CD4-positive, alpha-beta T cell treated with Interleukin-4 for 1 hour (primary cell): ENCODE data around the gene WDR5.
"Not testable (repeated sequence)": the region's sequence is repeated elsewhere in the genome, so short reads cannot be mapped to it uniquely, and the experiment has no call there.

Experiments used
- DNase-seq, 2 donors: peaks; one replicate each; pipeline ENCODE4 v3.0.0-alpha.2; 2020 to 2022

WDR5 gene

GRCh38 chr9:134135343-134136117 lies at the start of gene WDR5:
Gene WDR5, plus strand, starts transcription at chr9:134136082. Its CDS starts 3,796 bp downstream, at chr9:134139878.
- peak; percentile 90 to 93 for DNase-seq

- DNase-seq = no peak
Observed at GRCh38 chr9:134088063-134088725, 47.7 kb upstream of the WDR5 start.

GRCh38 chr9:134089972-134090371 lies 45.9 kb upstream of the WDR5 start:
- DNase-seq = no peak

GRCh38 chr9:134099123-134099761 lies 36.6 kb upstream of the WDR5 start:
- peak; percentile 64 to 68 for DNase-seq

- DNase-seq = no peak
Observed at GRCh38 chr9:134100040-134100439, 35.8 kb upstream of the WDR5 start.

GRCh38 chr9:134101133-134101532 lies 34.7 kb upstream of the WDR5 start:
- DNase-seq = not testable (repeated sequence)

- DNase-seq = no peak
Observed at GRCh38 chr9:134101623-134102149, 34.2 kb upstream of the WDR5 start.

GRCh38 chr9:134103391-134103998 lies 32.4 kb upstream of the WDR5 start:
- no peak for DNase-seq

GRCh38 chr9:134111064-134111463 lies 24.8 kb upstream of the WDR5 start:
- DNase-seq = no peak

GRCh38 chr9:134112561-134112960 lies 23.3 kb upstream of the WDR5 start:
- no peak for DNase-seq

GRCh38 chr9:134118972-134119371 lies 16.9 kb upstream of the WDR5 start:
- DNase-seq = not testable (repeated sequence)

- no peak for DNase-seq
Observed at GRCh38 chr9:134123764-134124128, 12.1 kb upstream of the WDR5 start.

GRCh38 chr9:134125413-134126095 lies 10.3 kb upstream of the WDR5 start:
- DNase-seq = no peak

GRCh38 chr9:134126373-134126772 lies 9.5 kb upstream of the WDR5 start:
- DNase-seq = no peak

GRCh38 chr9:134127065-134127580 lies 8.8 kb upstream of the WDR5 start:
- DNase-seq = no peak

- no peak for DNase-seq
Observed at GRCh38 chr9:134127616-134128015, 8.3 kb upstream of the WDR5 start.

- DNase-seq = no peak
Observed at GRCh38 chr9:134128727-134129679, 6.9 kb upstream of the WDR5 start.

- no peak for DNase-seq
Observed at GRCh38 chr9:134130503-134131375, 5.1 kb upstream of the WDR5 start.

GRCh38 chr9:134131471-134132207 lies 4.2 kb upstream of the WDR5 start:
- no peak for DNase-seq
